Activated gamma-delta T cell (primary cell): Measurements from ENCODE around the gene NDUFB10.
"Not testable (repeated sequence)": the region's sequence is repeated elsewhere in the genome, so short reads cannot be mapped to it uniquely, and the experiment has no call there.

ENCODE experiments used
- DNase-seq: peaks from one replicate; lab custom pipeline; 2025; lab: John Stamatoyannopoulos, UW

Gene NDUFB10

DNA sequence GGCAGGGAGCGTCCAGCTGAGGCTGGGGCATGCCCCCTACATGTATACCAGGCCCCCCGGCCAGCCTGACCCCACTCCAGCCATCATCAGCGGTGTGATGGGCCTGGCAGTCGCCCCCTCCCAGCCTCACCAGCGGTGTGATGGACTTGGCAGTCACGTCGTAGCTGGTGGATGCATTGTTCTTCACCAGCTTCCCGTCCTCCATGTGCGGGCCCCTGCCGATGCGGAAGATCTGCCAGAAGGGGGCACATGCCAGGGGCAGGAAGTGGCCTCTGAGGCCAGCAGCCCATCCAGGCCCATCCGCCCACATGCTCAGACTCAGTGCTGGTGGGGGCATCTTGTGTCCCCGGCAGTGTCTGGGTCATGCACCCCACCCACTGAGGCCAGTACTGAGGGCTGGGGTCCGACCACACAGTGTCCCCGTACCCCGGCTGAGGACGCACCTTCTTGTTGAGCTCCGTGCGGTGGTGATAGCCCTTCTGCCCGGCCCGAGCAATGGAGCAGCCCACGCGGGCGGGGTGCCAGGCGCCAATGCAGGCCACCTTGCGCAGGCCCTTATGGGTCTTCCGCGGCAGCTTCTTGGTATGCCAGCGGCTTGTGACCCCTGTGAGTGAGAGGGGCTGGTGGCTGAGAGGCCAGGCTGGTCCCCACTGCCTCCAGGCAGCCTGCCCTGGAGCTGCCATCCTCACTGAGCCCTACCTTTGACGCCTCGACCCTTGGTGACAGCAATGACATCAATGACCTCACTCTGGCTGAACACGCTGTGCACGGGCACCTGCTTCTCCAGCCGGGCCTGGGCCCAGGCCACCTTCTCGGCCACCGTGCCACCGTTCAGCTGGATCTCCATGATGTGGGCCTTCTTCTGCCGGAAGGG lies 12.6 kb upstream of the NDUFB10 start:
- no peak for DNase-seq

DNA sequence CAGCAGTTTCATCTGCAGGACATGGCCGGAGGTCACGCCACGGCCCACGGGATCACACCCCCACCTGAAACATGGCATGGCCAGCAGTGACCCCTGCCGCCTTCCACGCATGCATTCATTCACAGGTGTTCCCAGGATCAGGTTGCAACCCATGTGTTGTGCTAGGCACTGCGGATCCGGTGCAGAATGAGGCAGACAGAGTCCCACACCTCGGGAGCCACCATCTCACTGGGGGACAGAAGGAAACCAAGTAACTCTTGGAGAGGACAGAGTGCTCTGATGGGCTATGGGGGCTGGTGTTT lies 12.0 kb upstream of the NDUFB10 start:
- no peak for DNase-seq

DNA sequence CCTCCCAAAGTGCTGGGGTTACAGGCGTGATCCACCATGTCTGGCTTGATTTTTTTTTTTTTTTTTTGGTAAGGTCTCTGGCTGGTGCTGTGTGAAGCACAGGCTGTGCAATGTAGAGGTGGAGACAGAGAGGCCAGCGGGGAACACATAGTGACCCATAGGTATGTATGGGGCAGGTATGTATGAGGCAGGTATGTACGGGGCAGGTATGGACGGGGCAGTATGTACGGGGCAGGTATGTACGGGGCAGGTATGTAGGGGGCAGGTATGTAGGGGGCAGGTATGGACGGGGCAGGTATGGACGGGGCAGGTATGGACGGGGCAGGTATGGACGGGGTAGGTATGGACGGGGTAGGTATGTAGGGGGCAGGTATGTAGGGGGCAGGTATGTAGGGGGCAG lies 9.8 kb upstream of the NDUFB10 start:
- no peak for DNase-seq

DNA sequence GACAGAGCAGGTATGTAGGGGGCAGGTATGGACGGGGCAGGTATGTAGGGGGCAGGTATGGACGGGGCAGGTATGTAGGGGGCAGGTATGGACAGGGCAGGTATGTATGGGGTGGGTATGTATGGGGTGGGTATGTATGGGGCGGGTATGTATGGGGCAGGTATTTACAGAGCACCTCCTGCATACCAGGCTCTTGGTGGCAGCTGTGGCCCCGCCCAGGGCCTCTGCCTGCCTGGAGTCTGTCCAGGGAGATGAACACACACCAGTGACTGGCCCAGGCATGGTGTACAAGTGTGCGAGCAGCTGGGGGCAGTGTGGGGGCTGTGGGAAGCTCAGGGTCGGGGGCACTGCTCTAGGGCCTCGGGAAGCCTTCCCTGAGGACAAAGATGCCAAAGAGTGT lies 9.3 kb upstream of the NDUFB10 start:
- DNase-seq: no peak

DNA sequence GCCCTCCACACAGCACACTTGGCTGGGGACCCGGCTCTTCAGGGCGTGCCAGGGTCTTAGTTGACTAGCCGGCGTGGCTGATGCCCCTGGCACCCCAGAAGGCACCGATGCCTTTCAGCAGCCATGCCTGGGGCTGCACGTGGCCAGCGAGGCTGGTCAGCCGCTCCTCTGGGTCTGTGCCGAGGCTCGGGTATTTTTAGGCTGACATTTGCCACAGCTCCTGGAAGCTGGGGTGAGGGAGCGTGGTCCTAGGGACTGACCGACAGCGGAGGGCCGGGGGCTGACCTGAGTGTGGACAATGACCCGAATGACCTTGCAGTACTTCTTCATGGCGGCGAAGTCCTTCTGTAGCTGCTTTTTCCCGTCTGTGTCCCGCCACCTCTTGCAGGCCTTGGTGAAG lies 8.8 kb upstream of the NDUFB10 start:
- DNase-seq: no peak

DNA sequence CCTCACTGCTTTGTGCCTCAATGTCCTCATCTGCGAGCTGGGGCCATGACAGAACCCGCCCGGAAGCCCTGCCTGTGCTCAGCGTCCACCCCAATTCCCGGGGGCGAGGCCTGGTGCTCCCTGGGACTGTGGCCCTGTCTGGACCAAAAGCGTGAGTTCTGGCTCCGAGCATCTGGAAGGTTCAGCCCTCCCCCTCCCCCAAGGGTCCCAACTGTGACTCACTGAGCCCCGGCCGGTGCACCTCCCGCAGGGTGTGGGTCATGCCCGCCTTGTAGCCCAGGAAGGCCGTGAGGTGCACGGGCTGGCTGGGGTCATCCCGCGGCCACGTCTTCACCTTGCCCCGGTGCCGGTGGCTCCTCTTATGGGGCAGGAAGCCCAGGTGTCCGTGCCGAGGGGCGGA lies 5.6 kb upstream of the NDUFB10 start:
- no peak for DNase-seq

DNA sequence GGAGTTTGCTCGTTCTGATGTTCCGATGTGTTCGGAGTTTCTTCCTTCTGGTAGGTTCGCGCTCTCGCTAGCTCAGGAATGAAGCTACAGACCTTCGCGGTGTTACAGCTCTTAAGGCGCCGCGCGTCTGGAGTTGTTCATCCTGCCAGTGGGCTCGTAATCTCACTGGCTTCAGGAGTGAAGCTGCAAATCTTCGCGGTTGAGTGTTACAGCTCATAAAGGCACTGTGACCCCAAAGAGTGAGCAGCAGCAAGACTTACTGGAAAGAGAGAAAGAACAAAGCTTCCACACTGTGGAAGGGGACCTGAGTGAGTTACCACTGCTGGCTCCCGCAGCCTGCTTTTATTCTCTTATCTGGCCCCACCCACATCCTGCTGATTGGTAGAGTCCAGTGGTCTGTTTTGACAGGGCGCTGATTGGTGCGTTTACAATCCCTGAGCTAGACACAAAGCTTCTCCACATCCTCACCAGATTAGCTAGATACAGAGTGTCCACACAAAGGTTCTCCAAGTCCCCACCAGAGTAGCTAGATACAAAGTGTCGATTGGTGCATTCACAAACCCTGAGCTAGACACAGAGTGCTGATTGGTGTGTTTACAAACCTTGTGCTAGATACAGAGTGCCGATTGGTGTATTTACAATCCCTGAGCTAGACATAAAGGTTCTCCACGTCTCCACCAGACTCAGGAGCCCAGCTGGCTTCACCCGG lies 1.8 kb upstream of the NDUFB10 start:
- DNase-seq: not testable (repeated sequence)

DNA sequence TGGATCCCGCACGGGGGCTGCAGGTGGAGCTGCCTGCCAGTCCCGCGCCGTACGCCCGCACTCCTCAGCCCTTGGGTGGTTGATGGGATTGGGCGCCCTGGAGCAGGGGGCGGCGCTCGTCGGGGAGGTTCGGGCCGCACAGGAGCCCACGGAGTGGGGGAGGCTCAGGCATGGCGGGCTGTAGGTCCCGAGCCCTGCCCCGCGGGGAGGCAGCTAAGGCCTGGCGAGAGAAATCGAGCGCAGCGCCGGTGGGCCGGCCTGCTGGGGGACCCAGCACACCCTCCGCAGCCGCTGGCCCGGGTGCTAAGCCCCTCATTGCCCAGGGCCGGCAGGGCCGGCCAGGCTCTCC lies 1.2 kb upstream of the NDUFB10 start:
- DNase-seq: not testable (repeated sequence)

DNA sequence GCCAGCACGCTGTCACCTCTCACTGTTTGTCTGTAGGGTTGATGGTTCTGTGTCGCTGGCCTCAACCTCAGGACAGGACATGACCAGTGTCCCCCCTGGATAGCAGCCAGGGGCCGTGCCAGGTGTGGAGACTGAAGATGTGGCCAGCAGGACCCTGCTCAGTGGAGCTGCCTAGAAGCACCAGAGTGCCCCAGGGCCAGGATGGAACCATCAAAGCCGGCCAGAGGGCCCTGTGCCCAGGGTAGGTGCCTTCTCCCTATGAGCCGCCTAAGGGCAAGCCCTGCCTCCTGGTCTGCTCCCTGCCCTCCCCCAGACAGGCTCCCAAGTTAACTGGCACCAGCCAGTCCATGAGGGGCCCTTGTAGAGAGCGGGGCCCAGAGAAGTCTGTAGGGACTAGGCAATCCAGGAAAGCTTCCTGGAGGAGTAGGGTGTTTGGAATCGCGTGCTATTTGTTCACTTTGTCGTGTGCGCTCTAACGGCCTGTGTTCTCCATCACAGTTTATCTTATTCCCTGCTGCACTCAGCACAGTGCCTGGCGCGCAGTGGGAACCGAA lies 546 bp upstream of the NDUFB10 start:
- no peak for DNase-seq

DNA sequence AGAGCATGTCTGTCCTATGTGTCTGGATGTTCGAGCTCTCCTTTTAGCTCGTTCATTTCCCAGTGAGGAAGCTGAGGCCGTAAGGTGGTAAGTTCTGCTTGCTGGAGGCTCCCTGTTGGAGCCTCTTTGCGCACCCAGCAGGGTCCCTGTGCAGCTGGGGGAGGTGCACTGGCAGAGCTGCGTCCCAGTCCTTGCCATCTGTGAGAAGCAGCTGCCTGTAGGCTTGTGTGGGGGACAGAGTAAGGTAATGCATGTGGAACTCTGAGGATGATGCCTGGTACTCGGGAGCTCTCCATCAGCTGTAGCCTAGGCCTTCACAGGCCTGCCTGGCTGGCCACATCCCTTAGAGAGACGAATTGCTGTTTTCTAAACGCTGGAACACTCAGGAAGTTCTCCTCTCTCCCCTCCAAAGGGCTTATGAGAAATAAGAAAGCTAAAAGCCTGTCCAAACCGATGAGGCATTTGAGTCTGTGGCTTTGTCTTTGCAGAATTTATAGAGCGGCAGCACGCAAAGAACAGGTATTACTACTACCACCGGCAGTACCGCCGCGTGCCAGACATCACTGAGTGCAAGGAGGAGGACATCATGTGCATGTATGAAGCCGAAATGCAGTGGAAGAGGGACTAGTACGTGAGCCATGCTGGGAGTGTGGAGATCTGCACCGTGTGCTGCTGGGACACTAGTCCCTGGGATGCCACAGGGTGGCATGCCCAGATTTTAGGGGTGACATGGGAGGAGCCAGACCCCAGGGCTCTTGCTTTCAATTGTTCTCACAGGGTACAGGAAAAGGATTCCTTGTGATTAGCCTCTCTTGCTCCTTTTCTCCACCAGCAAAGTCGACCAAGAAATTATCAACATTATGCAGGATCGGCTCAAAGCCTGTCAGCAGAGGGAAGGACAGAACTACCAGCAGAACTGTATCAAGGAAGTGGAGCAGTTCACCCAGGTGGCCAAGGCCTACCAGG lies 1.6 kb downstream of the NDUFB10 start:
- DNase-seq: no peak

DNA sequence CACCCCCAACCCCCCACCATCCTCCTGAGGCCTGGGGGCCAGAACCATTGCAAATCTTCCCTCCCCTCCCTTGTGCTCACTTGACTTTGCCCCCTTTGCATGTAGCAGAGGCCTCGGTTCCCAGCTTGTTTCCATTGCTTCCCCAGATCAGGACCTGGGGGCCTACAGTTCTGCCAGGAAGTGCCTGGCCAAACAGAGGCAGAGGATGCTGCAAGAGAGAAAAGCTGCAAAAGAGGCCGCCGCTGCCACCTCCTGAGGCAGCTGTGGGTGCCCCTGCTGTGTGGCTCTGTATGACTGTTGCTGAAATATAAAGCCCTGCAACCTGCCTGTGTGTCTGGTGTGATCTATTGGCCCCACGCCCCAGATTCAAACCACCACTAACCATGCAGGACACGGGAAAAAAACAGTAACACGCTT lies 2.3 kb downstream of the NDUFB10 start:
- no peak for DNase-seq

DNA sequence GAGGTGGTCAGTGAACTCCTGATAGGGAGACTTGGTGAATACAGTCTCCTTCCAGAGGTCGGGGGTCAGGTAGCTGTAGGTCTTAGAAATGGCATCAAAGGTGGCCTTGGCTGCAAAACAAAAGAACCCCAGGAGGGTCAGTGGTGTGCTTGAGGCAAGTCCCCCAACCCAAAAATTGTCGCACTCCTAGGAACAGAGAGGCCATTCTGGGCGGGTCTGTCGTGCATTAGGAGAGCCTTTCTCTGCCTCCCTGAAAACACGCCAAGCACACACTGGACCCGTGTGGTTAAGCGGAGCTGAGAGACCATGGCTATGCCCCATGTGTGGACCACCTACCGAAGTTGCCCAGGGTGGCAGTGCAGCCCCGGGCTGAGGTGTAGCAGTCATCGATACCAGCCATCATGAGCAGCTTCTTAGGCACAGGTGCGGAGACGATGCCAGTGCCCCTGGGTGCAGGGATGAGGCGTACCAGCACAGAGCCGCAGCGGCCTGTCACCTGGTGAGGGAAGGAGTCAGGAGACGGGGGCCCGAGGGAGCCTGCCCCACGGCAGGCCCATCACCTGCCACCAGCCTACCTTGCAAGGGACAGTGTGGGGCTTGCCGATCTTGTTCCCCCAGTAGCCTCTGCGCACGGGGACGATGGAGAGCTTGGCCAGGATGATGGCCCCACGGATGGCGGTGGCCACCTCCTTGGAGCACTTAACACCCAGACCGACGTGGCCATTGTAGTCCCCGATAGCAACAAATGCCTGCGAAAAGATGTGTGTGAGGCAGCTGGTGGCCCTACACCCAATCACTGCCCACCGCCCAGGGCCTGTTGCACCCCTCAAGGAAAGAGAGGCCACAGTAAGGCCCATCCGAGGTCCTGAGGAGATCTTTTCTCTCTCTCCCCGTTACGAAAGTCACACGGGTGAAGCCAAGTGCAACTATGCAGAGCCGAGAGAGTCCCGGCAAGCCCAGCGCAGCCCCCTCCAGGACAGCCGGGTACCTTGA lies 3.1 kb downstream of the NDUFB10 start:
- DNase-seq: not testable (repeated sequence)

DNA sequence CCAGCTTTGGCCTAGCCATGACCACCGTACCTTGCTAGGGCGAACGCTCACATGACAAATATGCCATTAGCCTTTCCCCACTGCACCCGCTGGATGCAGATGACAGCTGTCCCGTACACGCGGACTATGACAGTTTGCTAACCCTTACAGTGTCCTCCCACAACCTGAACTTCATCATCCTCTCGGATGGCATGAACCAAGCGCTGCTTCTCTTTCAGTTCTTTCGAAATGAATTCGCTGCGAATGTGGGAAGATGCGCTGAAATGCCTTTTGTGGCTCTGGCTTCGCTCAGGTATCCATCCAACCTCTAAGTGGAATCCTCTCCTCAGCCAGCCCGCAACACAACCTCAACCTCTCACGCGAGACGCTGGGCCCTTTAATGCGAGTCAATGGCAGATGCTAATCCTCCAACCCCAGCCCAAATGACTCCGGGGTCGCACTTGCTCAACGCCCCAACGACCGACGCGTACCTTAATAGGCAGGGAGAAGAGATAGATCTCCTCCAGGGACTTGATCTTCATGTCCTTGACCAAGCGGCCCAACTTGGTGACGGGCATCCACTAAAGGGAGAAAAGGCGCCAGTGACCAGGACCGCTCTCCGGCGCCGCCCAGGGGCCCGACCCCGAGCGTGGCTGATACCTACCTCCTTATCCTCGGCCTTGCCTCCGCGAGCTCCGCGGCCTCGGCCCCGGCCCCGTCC lies 4.6 kb downstream of the NDUFB10 start:
- no peak for DNase-seq

DNA sequence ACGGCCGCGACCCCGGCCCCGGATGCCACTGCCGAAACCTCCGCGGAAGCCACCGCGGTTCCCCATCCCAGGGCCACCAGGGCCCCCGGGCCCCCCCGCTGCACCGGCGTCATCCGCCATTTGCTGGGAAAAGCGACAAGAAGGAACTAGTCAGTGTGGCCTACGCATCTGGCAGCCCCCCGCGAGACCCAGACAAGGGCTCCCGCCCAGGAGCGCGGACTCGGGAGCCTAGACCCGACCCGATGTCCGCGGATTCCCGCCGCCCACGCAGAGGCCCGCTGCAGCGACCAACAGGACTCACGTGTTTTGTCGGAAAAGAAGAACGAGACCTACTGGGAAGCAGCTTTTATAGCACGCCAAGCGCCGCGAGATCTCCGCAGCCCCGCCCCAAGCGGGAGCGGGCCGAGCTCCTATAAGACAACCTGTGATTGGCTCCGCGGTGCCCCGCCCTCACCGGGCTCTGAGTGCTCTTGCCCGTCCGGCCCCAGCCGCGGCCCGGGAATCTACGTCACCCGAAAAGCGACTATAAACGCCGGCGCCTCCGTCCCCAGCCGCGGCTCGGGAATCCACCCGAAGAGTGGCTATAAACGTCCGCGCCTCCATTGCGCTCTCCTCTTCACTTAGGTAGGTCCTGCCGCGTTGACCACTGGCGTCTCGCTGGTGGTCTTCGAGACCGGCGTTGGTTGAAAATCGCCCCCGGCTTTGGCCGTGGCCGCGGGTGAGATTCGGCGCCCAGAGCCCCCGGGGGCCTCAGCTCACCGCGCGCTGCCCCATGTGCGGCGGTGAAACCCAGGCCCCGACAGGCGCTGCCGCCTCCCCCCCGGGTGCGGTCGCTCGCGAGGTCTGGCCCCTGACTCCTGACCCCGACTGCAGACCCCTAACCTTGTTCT lies 5.4 kb downstream of the NDUFB10 start, which contains the start of gene RPS2:
RPS2 (minus strand) TSS at position 321 of the 890 bp plus-strand sequence; CDS start at position 120, 201 bp downstream.
- peak; percentile 98 for DNase-seq

DNA sequence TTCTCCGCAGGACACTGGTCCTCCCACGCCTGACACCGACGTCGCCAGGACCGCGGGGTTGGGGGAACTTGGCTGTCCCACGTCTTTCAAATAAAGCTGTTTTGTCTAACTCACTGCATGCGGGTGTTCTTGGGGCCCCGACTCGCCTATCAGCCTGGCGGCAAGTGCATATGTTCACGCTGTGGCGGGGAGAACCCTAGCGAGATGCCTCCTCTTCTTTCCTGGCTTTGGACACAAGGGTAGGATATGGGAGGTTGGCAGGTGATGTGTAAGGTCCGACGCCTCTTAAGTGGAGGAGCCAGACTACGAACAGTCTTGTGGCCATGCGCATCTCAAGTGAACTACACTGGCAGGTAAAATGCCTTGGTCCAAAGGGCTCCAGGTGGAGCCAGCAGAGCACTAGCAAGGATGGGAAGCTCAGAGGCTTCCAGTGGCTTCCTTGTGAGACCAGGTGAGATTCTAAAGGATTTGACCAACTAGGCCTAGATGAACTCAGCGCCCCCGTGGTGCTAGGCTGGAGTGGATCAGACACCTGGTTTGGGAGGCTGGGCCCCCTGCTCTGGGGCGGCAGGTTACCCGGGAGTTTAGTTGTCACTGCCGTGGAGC lies 6.2 kb downstream of the NDUFB10 start:
- DNase-seq: no peak

DNA sequence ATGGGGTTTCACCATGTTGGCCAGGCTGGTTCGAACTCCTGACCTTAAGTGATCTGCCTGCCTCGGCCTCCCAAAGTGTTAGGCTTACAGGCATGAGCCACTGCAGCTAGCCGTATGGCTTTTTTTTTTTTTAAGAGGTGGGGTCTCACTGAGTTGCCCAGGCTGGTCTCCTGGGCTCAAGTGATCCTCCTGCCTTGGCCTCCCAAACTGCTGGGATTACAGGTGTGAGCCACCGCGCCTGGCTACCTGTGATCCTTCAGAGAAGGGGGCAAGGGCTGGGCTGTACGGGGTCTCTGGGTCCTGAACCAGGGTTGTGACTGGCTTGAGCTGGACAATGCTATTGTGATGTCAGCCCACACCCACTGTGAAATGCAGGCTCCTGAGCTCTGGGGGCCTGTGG lies 7.1 kb downstream of the NDUFB10 start, which contains the start of gene RNF151:
RNF151 (plus strand) TSS at position 397 of the 400 bp plus-strand sequence. CDS start 26 bp downstream, outside the sequence.
- DNase-seq: no peak

DNA sequence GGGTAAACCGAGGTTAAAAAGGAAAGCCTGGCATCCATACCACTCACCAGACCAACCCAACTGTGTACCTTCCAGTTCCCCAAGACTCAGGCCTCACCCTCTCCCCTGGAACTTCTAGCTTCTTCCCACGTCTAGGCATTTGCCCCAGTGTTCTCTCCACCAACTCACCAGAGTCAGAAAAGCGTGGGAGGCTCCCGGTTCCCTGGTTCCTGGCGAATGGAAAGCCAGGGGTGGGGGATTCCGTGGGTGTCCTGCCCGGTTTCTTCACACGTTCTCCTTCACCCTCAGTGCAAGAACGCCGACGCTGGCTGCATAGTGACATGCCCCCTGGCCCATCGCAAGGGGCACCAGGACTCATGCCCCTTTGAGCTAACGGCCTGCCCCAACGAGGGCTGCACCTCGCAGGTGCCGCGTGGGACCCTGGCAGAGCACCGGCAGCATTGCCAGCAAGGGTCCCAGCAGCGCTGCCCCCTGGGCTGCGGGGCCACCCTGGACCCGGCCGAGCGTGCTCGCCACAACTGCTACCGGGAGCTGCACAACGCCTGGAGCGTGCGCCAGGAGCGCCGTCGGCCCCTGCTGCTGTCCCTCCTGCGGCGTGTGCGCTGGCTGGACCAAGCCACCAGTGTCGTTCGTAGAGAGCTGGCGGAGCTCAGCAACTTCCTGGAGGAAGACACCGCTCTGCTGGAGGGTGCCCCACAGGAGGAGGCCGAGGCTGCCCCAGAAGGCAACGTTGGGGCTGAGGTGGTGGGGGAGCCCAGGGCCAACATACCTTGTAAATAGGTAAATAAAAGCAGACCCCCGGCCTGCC lies 9.0 kb downstream of the NDUFB10 start:
- DNase-seq: no peak
